Measurements from ENCODE around the gene KRT7. TPM values are rescaled to one million over a fixed set of nuclear protein-coding genes. Genes with fewer than 3 reads are reported as not detected.

KRT7 gene
- total and polyA plus RNA-seq, 2 donors (not counting 3 experiments of a cell fraction or from before 2014, with no cell fraction given) = 120 to 293 TPM

- dilution Hi-C loops (cut with MboI; ENCODE audit: extremely low pct_ligation_motif_present, low sequenced_read_pairs) = no loop called here
- no peaks in the 10 kb centered on the region for H3K36me3 ChIP-seq (ENCODE audit: control insufficient read depth in 2 of 2, extremely low read depth in 1 of 2, insufficient read depth in 2 of 2, low read length in 2 of 2)
- intact Hi-C loops (cut with micrococcal nuclease) = no loop called here
- H3K27me3 ChIP-seq (ENCODE audit: control insufficient read depth in 2 of 2, insufficient read depth in 2 of 2, low read length in 2 of 2) = peaks cover 12 to 24% of the 10 kb centered on the region in 2 experiments
- TF ChIP-seq MYC (IDR thresholded peaks at IDR 0.05; ENCODE audit: low read depth, low read length) (no peak), EZH2 (IDR thresholded peaks at IDR 0.05; ENCODE audit: borderline replicate concordance, low read depth, low read length, severe bottlenecking) (no peak), GATA2 (IDR thresholded peaks at IDR 0.05; ENCODE audit: insufficient read depth, insufficient read length, low read depth, low read length) (no peak), POLR2A (IDR thresholded peaks at IDR 0.05; ENCODE audit: low read depth, low read length) (no peak), POLR2AphosphoS5 (IDR thresholded peaks at IDR 0.05; ENCODE audit: insufficient read depth, low read depth, low read length) (no peak), CTCF (IDR thresholded peaks at IDR 0.05; ENCODE audit: extremely low read depth in 1 of 2, insufficient read depth in 1 of 2, low read depth in 1 of 2, low read length in 2 of 2) (no peak), FOS (IDR thresholded peaks at IDR 0.05; ENCODE audit: borderline replicate concordance, insufficient read depth, low read length) (no peak), JUN (IDR thresholded peaks at IDR 0.05; ENCODE audit: borderline replicate concordance, insufficient read depth, insufficient read length, low read depth) (no peak), MAX (IDR thresholded peaks at IDR 0.05; ENCODE audit: insufficient read depth, insufficient read length) (no peak)
- no peaks in the 10 kb centered on the region for H3K9me3 ChIP-seq (replicated peaks; ENCODE audit: control insufficient read depth, insufficient read depth, low read length)
- no TSS peak for BruUV-seq (replicated peaks)
- H2AFZ ChIP-seq (ENCODE audit: low read depth, low read length) = no peak overlapping the region
- DNase-seq (ENCODE audit: low read depth, low spot score) (no peak), FAIRE-seq (no peak)
- H4K20me1 ChIP-seq (replicated peaks; ENCODE audit: control insufficient read depth, extremely low read depth, insufficient read depth, low read length) = no peaks in the 10 kb centered on the region
- no peaks in the 10 kb centered on the region for H3K9me1 ChIP-seq (replicated peaks; ENCODE audit: control insufficient read depth, extremely low read depth, insufficient read depth, low read length)
- H3K4me2 ChIP-seq (ENCODE audit: insufficient read depth, low read length) = no peak overlapping the region
- no peak overlapping the region for H3K4me3 ChIP-seq (replicated peaks in 1 of 3; ENCODE audit: insufficient read depth in 1 of 3, low read depth in 1 of 3, low read length in 3 of 3)
- CTCF ChIA-PET = interaction anchor here (4.0 kb wide), 1 partner anchor 12 kb away, joined by 28 read pairs; no protein-coding TSS in a partner anchor
- no peak overlapping the region for H3K27ac ChIP-seq (ENCODE audit: insufficient read depth, low read depth, low read length)
- POLR2A ChIA-PET = no interaction called here
- no peaks in the 10 kb centered on the region for H3K79me2 ChIP-seq (ENCODE audit: control insufficient read depth, insufficient read depth, low read length)
- no peaks in the 10 kb centered on the region for H3K4me1 ChIP-seq (ENCODE audit: control insufficient read depth, extremely low read depth, insufficient read depth, low read length)
- H3K9ac ChIP-seq (replicated peaks; ENCODE audit: extremely low read depth, insufficient read depth, low read length) = no peak overlapping the region
Observed at GRCh38 chr12:52268212-52268611, 35.2 kb downstream of the KRT7 start.
